HG03045 (cell line): ENCODE results near the gene PHKG1.
"Not testable (repeated sequence)": the region's sequence is repeated elsewhere in the genome, so short reads cannot be mapped to it uniquely, and the experiment has no call there.

ENCODE experiments used
- ATAC-seq: cut with Tn5 transposase; IDR thresholded peaks from one replicate; pipeline ENCODE4 v1.9.1; 2021; ENCODE audit warnings: mild to moderate bottlenecking, moderate library complexity; ENCODE audit not compliant: unreplicated experiment

Gene PHKG1

GRCh38 chr7:56092789-56093531, at the start of gene PHKG1:
Gene PHKG1 (minus strand): TSS chr7:56092952. CDS start chr7:56088941, 4,011 bp downstream.
- no peak for ATAC-seq

GRCh38 chr7:56131062-56131461, 38.3 kb upstream of the PHKG1 start:
- not testable (repeated sequence) for ATAC-seq

- ATAC-seq = no peak
These were observed 34.7 kb upstream of the PHKG1 start for GRCh38 chr7:56127241-56127975.

GRCh38 chr7:56125831-56126230, 33.1 kb upstream of the PHKG1 start:
- no peak for ATAC-seq

- ATAC-seq = no peak
These were observed 32.2 kb upstream of the PHKG1 start for GRCh38 chr7:56124981-56125380.

GRCh38 chr7:56121440-56121839, 28.7 kb upstream of the PHKG1 start:
- no peak for ATAC-seq

GRCh38 chr7:56115852-56116538, 23.2 kb upstream of the PHKG1 start, which contains the start of gene NUPR2:
Gene NUPR2 (minus strand): TSS chr7:56116417. CDS start chr7:56116314, 103 bp downstream.
- no peak for ATAC-seq

- ATAC-seq = not testable (repeated sequence)
These were observed 19.5 kb upstream of the PHKG1 start for GRCh38 chr7:56112244-56112643.

- ATAC-seq = no peak
These were observed 17.9 kb upstream of the PHKG1 start for GRCh38 chr7:56110611-56111010.

GRCh38 chr7:56107954-56108258, 15.2 kb upstream of the PHKG1 start:
- ATAC-seq = no peak

- peak; percentile 99 for ATAC-seq
These were observed 13.6 kb upstream of the PHKG1 start, which contains the start of gene CHCHD2 for GRCh38 chr7:56106108-56107073. Gene CHCHD2 (minus strand): TSS chr7:56106476. CDS start chr7:56106413, 63 bp downstream.

GRCh38 chr7:56105508-56105907, 12.8 kb upstream of the PHKG1 start:
- ATAC-seq = no peak

GRCh38 chr7:56104138-56104537, 11.4 kb upstream of the PHKG1 start:
- ATAC-seq = not testable (repeated sequence)

GRCh38 chr7:56099653-56100052, 6.9 kb upstream of the PHKG1 start:
- ATAC-seq = no peak

GRCh38 chr7:56098187-56099008, 5.6 kb upstream of the PHKG1 start:
- not testable (repeated sequence) for ATAC-seq

- no peak for ATAC-seq
These were observed 4.9 kb upstream of the PHKG1 start for GRCh38 chr7:56097700-56098099.

GRCh38 chr7:56092388-56092787, 364 bp downstream of the PHKG1 start:
- ATAC-seq = not testable (repeated sequence)

- no peak for ATAC-seq
These were observed 1.2 kb downstream of the PHKG1 start for GRCh38 chr7:56091591-56091990.

GRCh38 chr7:56087445-56087844, 5.3 kb downstream of the PHKG1 start:
- no peak for ATAC-seq

GRCh38 chr7:56086761-56087160, 6.0 kb downstream of the PHKG1 start:
- no peak for ATAC-seq
